GM04504 (cell line): ENCODE measurements around the gene SEMG2.
A peak's percentile ranks its signal among the peaks of the same experiment; 100 is the strongest.

ENCODE experiments used
- DNase-seq: peaks from one replicate; pipeline ENCODE4 v3.0.0-alpha.2; 2012; ENCODE audit warnings: low read depth

Gene SEMG2

GRCh38 chr20:45229264-45230056 lies 8.3 kb downstream of the SEMG2 start:
- no peak for DNase-seq

- DNase-seq = no peak
Observed at GRCh38 chr20:45230631-45231030, 9.5 kb downstream of the SEMG2 start.

GRCh38 chr20:45235995-45236394 lies 14.8 kb downstream of the SEMG2 start:
- no peak for DNase-seq

- no peak for DNase-seq
Observed at GRCh38 chr20:45238139-45238538, 17.0 kb downstream of the SEMG2 start.

- DNase-seq = no peak
Observed at GRCh38 chr20:45246109-45246508, 24.9 kb downstream of the SEMG2 start.

- DNase-seq = no peak
Observed at GRCh38 chr20:45247865-45248264, 26.7 kb downstream of the SEMG2 start.

- no peak for DNase-seq
Observed at GRCh38 chr20:45248609-45249008, 27.4 kb downstream of the SEMG2 start.

- no peak for DNase-seq
Observed at GRCh38 chr20:45251884-45252560, 30.8 kb downstream of the SEMG2 start.

- no peak for DNase-seq
Observed at GRCh38 chr20:45253261-45253660, 32.1 kb downstream of the SEMG2 start.

GRCh38 chr20:45254383-45255262 lies 33.5 kb downstream of the SEMG2 start, which contains the start of gene SLPI:
Gene SLPI (minus strand): TSS chr20:45254564. CDS start chr20:45254543, 21 bp downstream.
- peak; percentile 17 for DNase-seq

- DNase-seq = no peak
Observed at GRCh38 chr20:45257161-45257560, 36.0 kb downstream of the SEMG2 start.

- DNase-seq = no peak
Observed at GRCh38 chr20:45257711-45258110, 36.5 kb downstream of the SEMG2 start.

- no peak for DNase-seq
Observed at GRCh38 chr20:45258259-45258658, 37.1 kb downstream of the SEMG2 start.

GRCh38 chr20:45258664-45259063 lies 37.5 kb downstream of the SEMG2 start:
- no peak for DNase-seq

GRCh38 chr20:45263556-45264266 lies 42.5 kb downstream of the SEMG2 start:
- DNase-seq = no peak

GRCh38 chr20:45266977-45267376 lies 45.8 kb downstream of the SEMG2 start:
- DNase-seq = no peak

- no peak for DNase-seq
Observed at GRCh38 chr20:45268531-45268930, 47.4 kb downstream of the SEMG2 start.

GRCh38 chr20:45269056-45269455 lies 47.9 kb downstream of the SEMG2 start:
- DNase-seq = no peak

- no peak for DNase-seq
Observed at GRCh38 chr20:45269754-45270270, 48.6 kb downstream of the SEMG2 start.
